Right renal cortex interstitium (tissue), 3 donors: ENCODE measurements around the gene PRR14. TPM values are rescaled to one million over a fixed set of nuclear protein-coding genes. Genes with fewer than 3 reads are reported as not detected.
"Not testable (repeated sequence)": the region's sequence is repeated elsewhere in the genome, so short reads cannot be mapped to it uniquely, and the experiment has no call there.

Experiments
- DNase-seq, 3 donors: peaks; one replicate each; pipeline ENCODE4 v3.0.0-alpha.2; 2013; ENCODE audit warnings: low read depth in 3 of 3, low spot score in 2 of 3
- polyA plus RNA-seq, 3 donors: library from polyadenylated mRNA; unstranded; fragments of 120-200 nt; gene quantifications; one replicate each; pipeline ENCODE4 v1.2.1, GENCODE V29; 2013; ENCODE audit not compliant: insufficient read length in 3 of 3

The PRR14 gene
- polyA plus RNA-seq, 3 donors = 36.9 to 44.5 (median 42.4) TPM

GRCh38 chr16:30628628-30629540 is 21.9 kb upstream of the PRR14 start:
- DNase-seq = peak in 1 of 3 donors; percentile 85

- DNase-seq = not testable (repeated sequence)
These were observed 18.3 kb upstream of the PRR14 start for GRCh38 chr16:30632454-30632853.

GRCh38 chr16:30633526-30633925 is 17.2 kb upstream of the PRR14 start:
- no peak for DNase-seq

GRCh38 chr16:30636599-30636998 is 14.2 kb upstream of the PRR14 start:
- DNase-seq = no peak

- DNase-seq = not testable (repeated sequence)
These were observed 13.6 kb upstream of the PRR14 start for GRCh38 chr16:30637139-30637538.

- DNase-seq = no peak
These were observed 12.8 kb upstream of the PRR14 start for GRCh38 chr16:30637944-30638343.

GRCh38 chr16:30641378-30641982 is 9.3 kb upstream of the PRR14 start:
- DNase-seq = no peak

- no peak for DNase-seq
These were observed 6.4 kb upstream of the PRR14 start for GRCh38 chr16:30644334-30644830.

GRCh38 chr16:30645727-30646126 is 5.0 kb upstream of the PRR14 start:
- no peak for DNase-seq

GRCh38 chr16:30647274-30647571 is 3.5 kb upstream of the PRR14 start:
- DNase-seq = no peak

GRCh38 chr16:30649725-30650368 is 913 bp upstream of the PRR14 start:
- DNase-seq = no peak

GRCh38 chr16:30651124-30652004 is 604 bp downstream of the PRR14 start:
- no peak for DNase-seq

- DNase-seq = no peak
These were observed 1.2 kb downstream of the PRR14 start for GRCh38 chr16:30652005-30652296.

- no peak for DNase-seq
These were observed 2.0 kb downstream of the PRR14 start for GRCh38 chr16:30652718-30653117.

GRCh38 chr16:30654856-30655255 is 4.1 kb downstream of the PRR14 start:
- DNase-seq = no peak

- DNase-seq = no peak
These were observed 5.1 kb downstream of the PRR14 start for GRCh38 chr16:30655815-30656347.

GRCh38 chr16:30656388-30656787 is 5.6 kb downstream of the PRR14 start:
- DNase-seq = no peak

GRCh38 chr16:30656974-30657865 is 6.5 kb downstream of the PRR14 start:
- DNase-seq = no peak

- DNase-seq = peak; percentile 100
These were observed 7.3 kb downstream of the PRR14 start, which contains the start of gene FBRS for GRCh38 chr16:30657866-30658730. Gene FBRS (plus strand): TSS chr16:30658431. CDS start chr16:30659519, 1,088 bp downstream.
